Left lung (tissue), 10 donors: ENCODE measurements around the gene SMARCC1. TPM values are rescaled to one million over a fixed set of nuclear protein-coding genes. Genes with fewer than 3 reads are reported as not detected.

Experiments
- ATAC-seq: fragments of 200-7000 bp; cut with Tn5 transposase; one replicate; pipeline ENCODE4 v1.9.1; 2020; ENCODE audit warnings: moderate library complexity
- DNase-seq, 4 donors: peaks; one replicate each; pipeline ENCODE4 v3.0.0-alpha.2; 2013 to 2020
- H3K27ac ChIP-seq, 2 donors: fragments of 200-600 bp; sonication (generic) in 1 of 2; one replicate each; pipeline versions ENCODE4 v1.5.0 to v1.8.0; 2020 to 2021
- H3K27me3 ChIP-seq, 2 donors: fragments of 200-600 bp; sonication (generic) in 1 of 2; one replicate each; pipeline versions ENCODE4 v1.5.0 to v1.8.0; 2020 to 2021
- H3K36me3 ChIP-seq, 2 donors: fragments of 200-600 bp; sonication (generic) in 1 of 2; one replicate each; pipeline versions ENCODE4 v1.5.0 to v1.8.0; 2020 to 2021
- H3K4me1 ChIP-seq, 2 donors: fragments of 200-600 bp; one replicate each; pipeline ENCODE4 v1.8.0; 2021
- H3K4me3 ChIP-seq, 2 donors: fragments of 200-600 bp; sonication (generic) in 1 of 2; one replicate each; pipeline versions ENCODE4 v1.5.0 to v1.8.0; 2020 to 2021; ENCODE audit warnings: mild to moderate bottlenecking in 1 of 2
- H3K9me3 ChIP-seq, 2 donors: fragments of 200-600 bp; sonication (generic) in 1 of 2; one replicate each; pipeline versions ENCODE4 v1.5.0 to v1.8.0; 2020 to 2021
- intact Hi-C, 2 donors: fragments of 100-400 bp; cut with DNase I; formaldehyde crosslinking; loops; one replicate each; pipeline versions ENCODE4 v1.11.2 to v1.14.2; 2022
- polyA plus RNA-seq, 6 donors: library from polyadenylated mRNA; unstranded; fragments of 120-200 nt; gene quantifications; one replicate each; pipeline ENCODE4 v1.2.1, GENCODE V29; 2013; ENCODE audit not compliant: insufficient read length in 6 of 6
- total RNA-seq, 2 donors: library from RNA; stranded (reverse); fragmentation: NEBNext Ultra II Directional; extraction: Animal tissue kit (Norgen Biotek cat#: 25700); gene quantifications; one replicate each; pipeline ENCODE4 v1.2.1, GENCODE V29; 2021
- TF ChIP-seq, protein P1 (sequence below), 2 donors: fragments of 200-600 bp; sonication (generic) in 1 of 2; IDR thresholded peaks; one replicate each; pipeline versions ENCODE4 v1.5.0 to v1.8.0; 2021; ENCODE audit warnings: antibody characterized with exemption in 2 of 2
- donor health status: DM: no; HTN: yes; CAD: no.
- donor health status: DM: no; HTN: no; CAD: no.

The SMARCC1 gene
- total and polyA plus RNA-seq, 8 donors, result 58.5 to 112 (median 97.6) TPM

DNA sequence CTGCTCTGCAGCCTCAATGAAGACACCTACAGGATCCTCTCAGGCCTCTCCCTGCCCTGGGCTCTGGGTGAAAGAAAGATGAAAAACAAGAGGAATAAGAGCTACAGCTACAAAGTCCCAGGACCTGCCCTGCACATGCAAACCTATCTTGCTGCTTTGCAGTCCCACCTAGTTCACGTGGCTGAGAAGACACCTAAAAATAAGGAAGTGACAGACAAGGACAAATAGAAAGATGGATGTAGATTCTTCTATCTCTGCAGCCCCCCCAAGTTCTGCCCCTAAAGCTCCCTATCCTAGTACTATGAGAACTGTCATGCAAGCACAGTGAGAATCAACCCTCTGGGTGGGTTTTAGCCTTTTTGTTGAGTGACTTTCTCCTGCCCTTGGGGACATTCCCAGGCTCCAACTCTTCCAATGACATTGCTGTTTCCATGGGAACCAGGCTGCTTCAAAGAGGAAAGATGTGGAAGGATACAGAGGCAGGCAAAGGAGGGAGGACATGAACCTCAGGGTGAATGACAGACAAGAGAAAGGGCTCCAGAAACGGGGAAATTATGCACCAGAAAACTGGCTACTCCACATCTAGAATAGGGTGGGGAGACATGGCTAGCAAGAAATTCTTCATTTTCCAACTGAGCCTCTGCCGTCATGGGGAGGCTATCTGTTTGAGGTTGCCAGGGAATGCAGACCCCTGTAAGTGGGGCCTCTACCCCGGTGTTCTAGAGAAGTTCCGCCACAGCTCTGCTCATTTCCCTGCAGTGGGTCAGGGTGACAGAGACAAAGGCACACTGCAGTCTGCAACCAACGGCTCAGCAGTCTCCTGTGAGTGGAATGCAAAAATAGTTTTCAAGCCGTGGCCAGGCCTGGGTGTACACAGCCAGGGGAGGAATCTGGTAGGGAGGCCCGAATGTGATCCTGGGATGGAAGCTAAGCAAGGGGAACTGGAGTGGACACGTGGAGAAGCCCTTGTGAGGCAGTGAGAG is 208.2 kb downstream of the SMARCC1 start:
- Histone ChIP-seq H3K36me3 (no peaks in the 10 kb centered on the region), H3K27me3 (peaks cover 8 to 46% of the 10 kb centered on the region in 2 donors), H3K9me3 (no peaks in the 10 kb centered on the region), H3K4me3 (no peak overlapping the region), H3K4me1 (peaks cover 4 to 9% of the 10 kb centered on the region in 2 donors), H3K27ac (no peak overlapping the region)
- ATAC-seq, result no peak
- intact Hi-C loops, result no loop called here
- DNase-seq, result no peak
- TF ChIP-seq, protein P1, sequence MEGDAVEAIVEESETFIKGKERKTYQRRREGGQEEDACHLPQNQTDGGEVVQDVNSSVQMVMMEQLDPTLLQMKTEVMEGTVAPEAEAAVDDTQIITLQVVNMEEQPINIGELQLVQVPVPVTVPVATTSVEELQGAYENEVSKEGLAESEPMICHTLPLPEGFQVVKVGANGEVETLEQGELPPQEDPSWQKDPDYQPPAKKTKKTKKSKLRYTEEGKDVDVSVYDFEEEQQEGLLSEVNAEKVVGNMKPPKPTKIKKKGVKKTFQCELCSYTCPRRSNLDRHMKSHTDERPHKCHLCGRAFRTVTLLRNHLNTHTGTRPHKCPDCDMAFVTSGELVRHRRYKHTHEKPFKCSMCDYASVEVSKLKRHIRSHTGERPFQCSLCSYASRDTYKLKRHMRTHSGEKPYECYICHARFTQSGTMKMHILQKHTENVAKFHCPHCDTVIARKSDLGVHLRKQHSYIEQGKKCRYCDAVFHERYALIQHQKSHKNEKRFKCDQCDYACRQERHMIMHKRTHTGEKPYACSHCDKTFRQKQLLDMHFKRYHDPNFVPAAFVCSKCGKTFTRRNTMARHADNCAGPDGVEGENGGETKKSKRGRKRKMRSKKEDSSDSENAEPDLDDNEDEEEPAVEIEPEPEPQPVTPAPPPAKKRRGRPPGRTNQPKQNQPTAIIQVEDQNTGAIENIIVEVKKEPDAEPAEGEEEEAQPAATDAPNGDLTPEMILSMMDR (IDR thresholded peaks at IDR 0.05), result no peak

DNA sequence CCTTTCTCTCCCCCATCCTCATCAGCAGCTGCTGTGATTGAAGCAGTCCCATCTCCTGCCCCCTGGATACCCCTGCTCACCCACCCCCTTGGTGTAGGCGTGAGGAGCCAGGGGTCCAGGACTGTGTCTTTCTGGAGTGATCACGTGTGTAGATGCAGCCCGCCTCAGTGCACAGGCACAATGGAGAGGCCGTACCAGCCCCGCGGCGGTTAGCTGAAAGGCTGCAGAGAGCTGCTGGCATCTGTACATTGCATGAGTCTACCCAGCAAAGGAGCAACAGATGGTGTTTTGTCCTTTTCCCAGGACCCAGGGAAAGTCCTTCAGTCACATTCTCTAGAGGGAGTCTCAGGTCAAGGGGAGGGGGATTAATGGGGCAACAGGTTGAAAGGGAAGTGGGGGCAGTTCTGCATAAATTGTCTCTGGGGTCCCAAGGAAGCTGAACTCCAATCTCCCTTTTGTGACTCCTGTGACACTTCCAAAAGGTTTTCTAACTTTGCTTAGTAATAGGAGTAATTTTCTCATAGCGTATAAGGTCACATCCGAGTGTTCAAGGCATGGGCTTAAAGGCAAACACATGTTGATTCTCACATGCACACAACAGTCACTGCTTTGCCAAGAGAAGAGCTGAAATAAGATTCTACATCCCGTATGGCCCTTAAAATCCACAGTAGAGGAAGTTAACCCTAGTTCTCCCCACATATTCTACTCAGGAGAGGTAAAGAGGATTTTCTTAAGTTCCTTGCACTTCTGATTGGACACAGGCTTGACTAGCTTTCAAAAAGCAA is 210.1 kb downstream of the SMARCC1 start:
- no peak overlapping the region for H3K4me3 ChIP-seq
- no peaks in the 10 kb centered on the region for H3K9me3 ChIP-seq
- peaks cover 0 to 27% of the 10 kb centered on the region in 2 donors for H3K27me3 ChIP-seq
- ATAC-seq (no peak), DNase-seq (no peak)
- H3K27ac ChIP-seq, result no peak overlapping the region
- H3K36me3 ChIP-seq, result no peaks in the 10 kb centered on the region
- intact Hi-C loops, result no loop called here
- H3K4me1 ChIP-seq, result no peaks in the 10 kb centered on the region
- TF ChIP-seq, protein P1 (IDR thresholded peaks at IDR 0.05), result no peak

DNA sequence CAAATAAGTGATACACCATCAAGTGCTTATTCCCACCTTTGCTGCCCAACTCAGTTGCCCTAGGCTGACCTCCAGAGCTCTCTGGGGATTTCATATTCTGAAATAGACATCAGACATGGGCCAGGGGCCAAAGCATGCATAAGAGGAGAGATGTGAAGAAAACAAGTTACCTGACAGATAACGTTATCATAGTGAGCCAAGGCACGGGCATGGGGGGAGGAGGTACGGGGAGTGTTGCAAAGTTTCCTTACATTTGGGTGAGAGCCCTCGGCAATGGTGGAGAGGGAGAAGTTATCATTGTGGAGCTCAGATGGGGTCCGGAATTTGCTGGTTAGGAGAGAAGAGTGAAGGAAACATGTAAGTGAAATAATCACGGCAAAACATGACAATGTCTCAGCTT is 212.8 kb downstream of the SMARCC1 start:
- no peak for ATAC-seq
- no peaks in the 10 kb centered on the region for H3K4me1 ChIP-seq
- no peak overlapping the region for H3K27ac ChIP-seq
- H3K27me3 ChIP-seq, result peaks cover 0 to 17% of the 10 kb centered on the region in 2 donors
- no peaks in the 10 kb centered on the region for H3K36me3 ChIP-seq
- no peak overlapping the region for H3K4me3 ChIP-seq
- TF ChIP-seq, protein P1 (IDR thresholded peaks at IDR 0.05), result no peak
- H3K9me3 ChIP-seq, result no peaks in the 10 kb centered on the region
- intact Hi-C loops, result no loop called here
- DNase-seq, result no peak

DNA sequence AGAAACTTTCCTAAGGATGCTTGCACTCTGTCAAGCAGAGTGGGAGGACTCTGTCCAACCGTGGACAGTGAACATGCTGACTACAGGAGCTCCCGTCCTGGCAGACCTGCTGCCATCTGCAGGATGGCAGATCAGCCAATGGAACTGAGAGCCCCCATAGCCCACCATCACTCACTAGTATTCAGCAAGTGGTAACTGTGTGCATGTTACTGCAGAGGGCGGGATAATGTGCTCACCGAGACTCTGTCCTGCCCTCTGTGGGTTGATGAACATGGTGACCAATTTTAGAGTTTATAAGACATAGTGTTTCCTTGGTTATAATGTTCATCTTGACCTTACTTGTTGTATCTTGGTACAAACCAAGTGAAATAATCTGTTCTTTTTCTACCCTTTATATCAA is 214.5 kb downstream of the SMARCC1 start:
- TF ChIP-seq, protein P1 (IDR thresholded peaks at IDR 0.05), result no peak
- ATAC-seq (no peak), DNase-seq (no peak)
- Histone ChIP-seq H3K9me3 (no peaks in the 10 kb centered on the region), H3K36me3 (no peaks in the 10 kb centered on the region), H3K27me3 (peaks cover 0 to 5% of the 10 kb centered on the region in 2 donors), H3K27ac (no peak overlapping the region), H3K4me1 (no peaks in the 10 kb centered on the region), H3K4me3 (no peak overlapping the region)
- intact Hi-C loops, result no loop called here

DNA sequence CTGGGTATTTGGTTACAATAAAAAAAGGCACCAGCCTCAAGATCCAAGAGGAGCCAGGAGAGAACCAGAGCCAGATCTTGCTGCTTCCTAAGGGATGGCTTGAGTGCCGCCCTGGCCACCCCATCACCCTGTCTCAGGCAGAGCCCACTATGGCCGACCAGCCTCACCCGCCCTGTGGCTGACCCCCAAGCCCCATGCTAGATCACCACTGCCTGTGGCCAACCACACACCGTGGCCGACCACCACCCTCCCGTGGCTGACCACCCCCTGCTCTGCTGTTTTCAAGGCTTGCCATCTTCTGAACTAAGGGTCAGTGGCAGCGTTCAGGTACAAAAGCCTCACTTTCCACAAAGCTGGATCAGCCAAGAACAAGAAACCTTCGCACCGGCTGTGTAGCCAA is 215.0 kb downstream of the SMARCC1 start:
- no peak for DNase-seq
- TF ChIP-seq, protein P1 (IDR thresholded peaks at IDR 0.05), result no peak
- no peaks in the 10 kb centered on the region for H3K9me3 ChIP-seq
- H3K36me3 ChIP-seq, result no peaks in the 10 kb centered on the region
- no peak for ATAC-seq
- no peaks in the 10 kb centered on the region for H3K27me3 ChIP-seq
- no peak overlapping the region for H3K27ac ChIP-seq
- intact Hi-C loops, result no loop called here
- no peak overlapping the region for H3K4me3 ChIP-seq
- no peaks in the 10 kb centered on the region for H3K4me1 ChIP-seq
